Keratinocyte (primary cell): ENCODE results near the gene SLC25A21. TPM values are rescaled to one million over a fixed set of nuclear protein-coding genes. Genes with fewer than 3 reads are reported as not detected.

Experiments
- DNase-seq: peaks from one replicate; pipeline ENCODE4 v3.0.0-alpha.2; 2011; ENCODE audit warnings: low read depth, missing footprints, low spot score
- FAIRE-seq: peaks from 2 replicates; lab custom pipeline; 2011; peaks lifted over from hg19 to GRCh38; lab: Jason Lieb, UNC
- H2AFZ ChIP-seq: 2 replicates; pipeline ENCODE4 v1.6.0; 2012; ENCODE audit warnings: low read length, control low read depth, inconsistent platforms; ENCODE audit not compliant: control insufficient read depth
- H3K27ac ChIP-seq: 2 replicates; pipeline ENCODE4 v1.5.1; 2011; ENCODE audit warnings: low read length; ENCODE audit not compliant: control insufficient read depth, insufficient read depth
- H3K27me3 ChIP-seq: 3 replicates; pipeline ENCODE4 v1.6.0; 2011; ENCODE audit warnings: low read length; ENCODE audit not compliant: control insufficient read depth, insufficient read depth; ENCODE audit errors: extremely low read depth
- H3K36me3 ChIP-seq, 2 experiments: 2 replicates in 1 of 2; 3 replicates in 1 of 2; pipeline ENCODE4 v1.5.1; 2011; ENCODE audit warnings: low read length in 2 of 2, mild to moderate bottlenecking in 1 of 2; ENCODE audit not compliant: control insufficient read depth in 2 of 2, insufficient read depth in 2 of 2; ENCODE audit errors: extremely low read depth in 1 of 2
- H3K4me1 ChIP-seq: 3 replicates; pipeline ENCODE4 v1.5.1; 2011; ENCODE audit warnings: low read length; ENCODE audit not compliant: control insufficient read depth, insufficient read depth; ENCODE audit errors: extremely low read depth
- H3K4me2 ChIP-seq: 3 replicates; pipeline ENCODE4 v1.6.0; 2011; ENCODE audit warnings: low read depth, low read length; ENCODE audit not compliant: control insufficient read depth, insufficient read depth; ENCODE audit errors: extremely low read depth
- H3K4me3 ChIP-seq, 3 experiments: fragments of 200-600 bp in 1 of 3; sonication (generic) in 1 of 3; 2 replicates in 2 of 3; 3 replicates in 1 of 3; pipeline ENCODE4 v1.5.1; 2011 to 2016; ENCODE audit warnings: low read length in 3 of 3, mild to moderate bottlenecking in 3 of 3, control low read depth in 2 of 3, inconsistent platforms in 1 of 3, low read depth in 1 of 3, mixed read lengths in 1 of 3, mixed run types in 1 of 3, moderate library complexity in 1 of 3; ENCODE audit not compliant: control insufficient read depth in 2 of 3, insufficient read depth in 2 of 3; ENCODE audit errors: extremely low read depth in 1 of 3
- H3K79me2 ChIP-seq: 2 replicates; pipeline ENCODE4 v1.6.0; 2012; ENCODE audit warnings: low read length; ENCODE audit not compliant: control insufficient read depth, insufficient read depth
- H3K9ac ChIP-seq: 3 replicates; pipeline ENCODE4 v1.6.0; 2011; ENCODE audit warnings: low read length; ENCODE audit not compliant: control insufficient read depth, insufficient read depth; ENCODE audit errors: extremely low read depth
- H3K9me1 ChIP-seq: 3 replicates; pipeline ENCODE4 v1.6.0; 2011; ENCODE audit warnings: low read length; ENCODE audit not compliant: control insufficient read depth, insufficient read depth; ENCODE audit errors: extremely low read depth
- H3K9me3 ChIP-seq: 2 replicates; pipeline ENCODE4 v1.5.1; 2012; ENCODE audit warnings: low read depth, low read length; ENCODE audit not compliant: control insufficient read depth
- H4K20me1 ChIP-seq: 3 replicates; pipeline ENCODE4 v1.6.0; 2011; ENCODE audit warnings: low read length; ENCODE audit not compliant: control insufficient read depth, insufficient read depth; ENCODE audit errors: extremely low read depth
- EZH2 ChIP-seq: IDR thresholded peaks from one replicate; pipeline ENCODE4 v1.6.1; 2012; ENCODE audit warnings: inconsistent platforms, mild to moderate bottlenecking, low read length, moderate library complexity
- dilution Hi-C: fragments of 300-500 bp; cut with MboI; formaldehyde crosslinking; loops from one replicate; pipeline ENCODE4 v1.7.0; 2020; ENCODE audit warnings: low sequenced_read_pairs; ENCODE audit not compliant: extremely low pct_ligation_motif_present
- polyA plus RNA-seq, 5 experiments: library from polyadenylated mRNA; depleted of rRNA in 3 of 5; stranded (reverse) in 3 of 5; stranded (forward) in 1 of 5; unstranded in 1 of 5; fragments of >200 nt; gene quantifications; 1 replicate in 1 of 5; 2 replicates in 3 of 5; 3 replicates in 1 of 5; pipeline versions ENCODE4 v1.2.1 to v1.2.3, GENCODE V29; 2011 to 2012; ENCODE audit warnings: missing spikeins in 2 of 5, low read depth in 1 of 5, low replicate concordance in 1 of 5
- TF ChIP-seq, protein P1 (sequence below), 3 experiments: IDR thresholded peaks in 1 of 3; conservative IDR thresholded peaks in 1 of 3; optimal IDR thresholded peaks in 1 of 3; 2 replicates in 2 of 3; 3 replicates in 1 of 3; pipeline versions ENCODE3 to v1.5.1; 2011; ENCODE audit warnings: low read length in 3 of 3, mild to moderate bottlenecking in 3 of 3, moderate library complexity in 2 of 3, control low read depth in 1 of 3, inconsistent platforms in 1 of 3; ENCODE audit not compliant: insufficient read depth in 2 of 3; ENCODE audit errors: extremely low read depth in 1 of 3

The SLC25A21 gene
- polyA plus RNA-seq, 1 donor (not counting 4 experiments of a cell fraction or from before 2014, with no cell fraction given) = 0.66 TPM

- Histone ChIP-seq H3K27me3 (no peaks in the 10 kb centered on the region), H3K27ac (no peak overlapping the region), H3K36me3 (no peaks in the 10 kb centered on the region), H2AFZ (peak overlapping the region; percentile 42), H3K9ac (no peak overlapping the region), H3K9me3 (no peaks in the 10 kb centered on the region), H3K4me1 (peaks cover 28% of the 10 kb centered on the region), H3K4me3 (no peak overlapping the region), H3K9me1 (no peaks in the 10 kb centered on the region), H3K4me2 (no peak overlapping the region), H3K79me2 (no peaks in the 10 kb centered on the region), H4K20me1 (no peaks in the 10 kb centered on the region)
- FAIRE-seq (peak; percentile 46), DNase-seq (no peak)
- TF ChIP-seq, protein P1, sequence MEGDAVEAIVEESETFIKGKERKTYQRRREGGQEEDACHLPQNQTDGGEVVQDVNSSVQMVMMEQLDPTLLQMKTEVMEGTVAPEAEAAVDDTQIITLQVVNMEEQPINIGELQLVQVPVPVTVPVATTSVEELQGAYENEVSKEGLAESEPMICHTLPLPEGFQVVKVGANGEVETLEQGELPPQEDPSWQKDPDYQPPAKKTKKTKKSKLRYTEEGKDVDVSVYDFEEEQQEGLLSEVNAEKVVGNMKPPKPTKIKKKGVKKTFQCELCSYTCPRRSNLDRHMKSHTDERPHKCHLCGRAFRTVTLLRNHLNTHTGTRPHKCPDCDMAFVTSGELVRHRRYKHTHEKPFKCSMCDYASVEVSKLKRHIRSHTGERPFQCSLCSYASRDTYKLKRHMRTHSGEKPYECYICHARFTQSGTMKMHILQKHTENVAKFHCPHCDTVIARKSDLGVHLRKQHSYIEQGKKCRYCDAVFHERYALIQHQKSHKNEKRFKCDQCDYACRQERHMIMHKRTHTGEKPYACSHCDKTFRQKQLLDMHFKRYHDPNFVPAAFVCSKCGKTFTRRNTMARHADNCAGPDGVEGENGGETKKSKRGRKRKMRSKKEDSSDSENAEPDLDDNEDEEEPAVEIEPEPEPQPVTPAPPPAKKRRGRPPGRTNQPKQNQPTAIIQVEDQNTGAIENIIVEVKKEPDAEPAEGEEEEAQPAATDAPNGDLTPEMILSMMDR (optimal IDR thresholded peaks at IDR 0.05 in 1 of 3, IDR thresholded peaks at IDR 0.05 in 1 of 3, conservative IDR thresholded peaks at IDR 0.05 in 1 of 3; ENCODE audit: extremely low read depth in 1 of 3, insufficient read depth in 2 of 3, low read length in 3 of 3) = no peak
- no peak for TF ChIP-seq EZH2
- dilution Hi-C loops = no loop called here
Observed at GRCh38 chr14:36976571-36977023, 195.8 kb downstream of the SLC25A21 start.

DNA sequence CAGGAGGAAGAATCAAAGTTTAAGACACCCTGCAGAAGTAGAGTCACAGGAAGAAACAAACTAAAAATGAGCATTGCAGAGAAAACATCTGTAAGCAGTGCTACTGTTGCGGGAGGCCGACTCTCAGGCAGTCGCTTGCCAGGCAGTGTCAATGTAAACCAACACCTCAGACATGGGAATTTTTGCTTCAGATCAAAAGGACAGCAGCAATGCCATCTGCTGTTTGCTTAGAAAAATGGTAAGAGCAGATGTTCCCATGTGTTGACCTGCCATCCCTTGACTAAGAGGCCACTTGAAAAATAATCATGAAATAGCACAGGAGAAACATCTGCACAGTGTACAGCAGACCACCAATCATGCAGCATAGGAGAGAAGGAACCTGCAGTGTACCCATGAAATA lies 196.6 kb downstream of the SLC25A21 start:
- Histone ChIP-seq H3K9me3 (no peaks in the 10 kb centered on the region), H3K9ac (no peak overlapping the region), H3K4me1 (peaks cover 28% of the 10 kb centered on the region), H2AFZ (no peak overlapping the region), H3K4me3 (no peak overlapping the region), H3K4me2 (no peak overlapping the region), H3K27me3 (no peaks in the 10 kb centered on the region), H3K9me1 (no peaks in the 10 kb centered on the region), H3K36me3 (no peaks in the 10 kb centered on the region), H3K79me2 (no peaks in the 10 kb centered on the region), H3K27ac (no peak overlapping the region), H4K20me1 (no peaks in the 10 kb centered on the region)
- TF ChIP-seq EZH2 = no peak
- TF ChIP-seq, protein P1 (optimal IDR thresholded peaks at IDR 0.05 in 1 of 3, IDR thresholded peaks at IDR 0.05 in 1 of 3, conservative IDR thresholded peaks at IDR 0.05 in 1 of 3; ENCODE audit: extremely low read depth in 1 of 3, insufficient read depth in 2 of 3, low read length in 3 of 3) = peak in 1 of 3 experiments; percentile 43
- FAIRE-seq (no peak), DNase-seq (no peak)
- dilution Hi-C loops = no loop called here
